Right atrium auricular region (tissue), 2 donors: ENCODE measurements around the gene NRIP1. TPM values are rescaled to one million over a fixed set of nuclear protein-coding genes. Genes with fewer than 3 reads are reported as not detected.

ENCODE experiments used
- DNase-seq: peaks from one replicate; pipeline ENCODE4 v3.0.0-alpha.2; 2019; ENCODE audit warnings: low spot score
- H3K27ac ChIP-seq, 2 donors: fragments of 200-600 bp; sonication (generic); 1 replicate in 1 of 2; 2 replicates in 1 of 2; pipeline ENCODE4 v1.5.1; 2016 to 2019
- H3K27me3 ChIP-seq, 2 donors: fragments of 200-600 bp; sonication (generic); one replicate each; pipeline versions ENCODE4 v1.5.1 to v1.6.0; 2017 to 2019
- H3K36me3 ChIP-seq: fragments of 200-600 bp; sonication (generic); one replicate; pipeline ENCODE4 v1.5.1; 2016
- H3K4me1 ChIP-seq, 2 donors: fragments of 200-600 bp; sonication (generic); one replicate each; pipeline versions ENCODE4 v1.5.1 to v1.6.0; 2017 to 2019
- H3K4me3 ChIP-seq, 2 donors: fragments of 200-600 bp; sonication (generic); 1 replicate in 1 of 2; 2 replicates in 1 of 2; pipeline ENCODE4 v1.5.1; 2017 to 2019; ENCODE audit warnings: mild to moderate bottlenecking in 1 of 2, moderate library complexity in 1 of 2
- H3K9me3 ChIP-seq, 2 donors: fragments of 200-600 bp; sonication (generic); one replicate each; pipeline ENCODE4 v1.5.1; 2019
- CTCF ChIP-seq, 2 donors: fragments of 200-600 bp; sonication (generic); IDR thresholded peaks; one replicate each; pipeline ENCODE4 v1.5.1; 2019; ENCODE audit warnings: antibody characterized with exemption in 2 of 2
- total RNA-seq, 2 donors: library from RNA; depleted of rRNA; stranded (reverse); fragments of >200 nt; gene quantifications; one replicate each; pipeline ENCODE4 v1.1.0, GENCODE V29; 2016

The NRIP1 gene
- total RNA-seq, 2 donors from 2014 or later: 15.5 to 16.0 TPM

- no peak for TF ChIP-seq CTCF (IDR thresholded peaks at IDR 0.05)
Observed at GRCh38 chr21:14981246-14981645, 83.6 kb downstream of the NRIP1 start.

DNA sequence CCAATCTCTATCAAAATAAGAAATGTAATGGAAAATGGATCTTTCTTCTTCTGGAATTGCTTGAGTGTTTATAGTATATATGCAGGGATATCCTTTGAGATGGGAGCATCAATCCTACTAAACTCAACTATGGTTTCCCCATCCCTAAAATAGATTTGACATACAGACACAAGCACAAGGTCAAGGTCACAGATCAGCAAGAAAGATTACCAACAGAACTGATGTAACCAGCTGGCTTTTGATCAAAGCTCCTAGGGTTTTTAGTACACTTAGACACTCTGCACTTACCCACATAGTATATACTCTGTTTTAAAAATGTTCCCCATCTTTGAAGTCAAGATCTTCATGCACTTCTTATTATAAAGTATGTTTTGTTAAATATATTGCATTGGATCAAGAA is 85.5 kb downstream of the NRIP1 start:
- Histone ChIP-seq H3K36me3 (no peaks in the 10 kb centered on the region), H3K27me3 (no peaks in the 10 kb centered on the region), H3K9me3 (peaks cover 0 to 4% of the 10 kb centered on the region in 2 donors), H3K4me3 (no peak overlapping the region), H3K27ac (no peak overlapping the region), H3K4me1 (no peaks in the 10 kb centered on the region)
- no peak for TF ChIP-seq CTCF (IDR thresholded peaks at IDR 0.05)
- no peak for DNase-seq

More at GRCh38 chr21:14981246-14981645, 83.6 kb downstream of the NRIP1 start:
- H3K4me3 ChIP-seq: no peak overlapping the region
- no peak for DNase-seq
- H3K4me1 ChIP-seq: no peaks in the 10 kb centered on the region
- H3K36me3 ChIP-seq: no peaks in the 10 kb centered on the region
- H3K27ac ChIP-seq: no peak overlapping the region
- H3K9me3 ChIP-seq: peaks cover 0 to 4% of the 10 kb centered on the region in 2 donors
- H3K27me3 ChIP-seq: no peaks in the 10 kb centered on the region

DNA sequence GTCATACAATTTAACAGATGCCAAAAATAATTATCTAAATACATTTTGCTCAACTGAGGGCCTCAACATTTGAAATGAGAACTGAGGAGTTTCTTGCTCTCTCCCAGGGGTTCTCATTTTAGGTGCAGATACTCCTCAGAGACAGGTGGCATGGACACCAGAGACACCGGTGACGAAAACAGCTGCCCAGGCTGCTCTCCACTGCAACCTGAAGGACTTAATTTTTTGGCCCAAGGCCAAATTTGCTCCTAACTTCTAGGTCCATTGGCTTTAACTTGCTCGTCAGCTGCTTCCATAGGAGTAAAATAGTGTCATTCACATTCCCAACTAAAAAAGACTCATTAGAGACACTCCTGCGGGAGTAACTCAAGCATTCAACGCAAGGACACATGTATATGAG is 87.0 kb downstream of the NRIP1 start:
- no peak for TF ChIP-seq CTCF (IDR thresholded peaks at IDR 0.05)
- H3K9me3 ChIP-seq: no peaks in the 10 kb centered on the region
- DNase-seq: no peak
- no peak overlapping the region for H3K27ac ChIP-seq
- no peak overlapping the region for H3K4me3 ChIP-seq
- no peaks in the 10 kb centered on the region for H3K36me3 ChIP-seq
- no peaks in the 10 kb centered on the region for H3K4me1 ChIP-seq
- no peaks in the 10 kb centered on the region for H3K27me3 ChIP-seq

GRCh38 chr21:14975136-14975919 is 89.5 kb downstream of the NRIP1 start:
- Histone ChIP-seq H3K36me3 (no peaks in the 10 kb centered on the region), H3K27ac (no peak overlapping the region), H3K9me3 (no peaks in the 10 kb centered on the region), H3K27me3 (no peaks in the 10 kb centered on the region), H3K4me3 (no peak overlapping the region), H3K4me1 (no peaks in the 10 kb centered on the region)
- no peak for DNase-seq
- TF ChIP-seq CTCF (IDR thresholded peaks at IDR 0.05): no peak

GRCh38 chr21:14972678-14973077 is 92.1 kb downstream of the NRIP1 start:
- H3K9me3 ChIP-seq: no peaks in the 10 kb centered on the region

More at GRCh38 chr21:14972678-14973077, 92.1 kb downstream of the NRIP1 start:
- no peak overlapping the region for H3K27ac ChIP-seq
- no peaks in the 10 kb centered on the region for H3K27me3 ChIP-seq
- TF ChIP-seq CTCF (IDR thresholded peaks at IDR 0.05): no peak
- no peak for DNase-seq
- no peak overlapping the region for H3K4me3 ChIP-seq
- H3K4me1 ChIP-seq: no peaks in the 10 kb centered on the region
- H3K36me3 ChIP-seq: peaks cover 5% of the 10 kb centered on the region
